Measurements from ENCODE around the gene ISCA1.
"Not testable (repeated sequence)": the region's sequence is repeated elsewhere in the genome, so short reads cannot be mapped to it uniquely, and the experiment has no call there.

Gene ISCA1

DNA sequence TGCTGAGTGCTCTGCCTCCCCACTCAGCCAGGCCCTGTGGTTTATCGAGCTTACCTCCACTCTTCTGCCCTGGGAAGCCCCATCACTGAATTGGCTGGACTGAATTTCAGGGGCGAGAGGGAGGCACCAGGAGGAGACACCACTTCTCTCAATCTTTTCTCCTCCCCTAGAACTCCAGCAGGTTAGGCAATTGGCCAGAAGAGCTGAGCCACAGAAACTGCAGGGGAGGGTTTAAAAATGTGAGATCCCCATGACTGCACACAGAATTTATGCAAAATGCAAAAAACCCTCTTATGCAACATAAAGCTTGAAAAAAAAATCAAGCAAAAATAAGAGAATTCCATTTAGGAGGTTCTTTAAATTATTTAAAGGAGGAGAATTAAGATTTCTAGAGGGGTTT, 42.0 kb upstream of the ISCA1 start:
- in situ Hi-C loops (cut with MboI; ENCODE audit: low sequenced_read_pairs, unreplicated experiment): no loop called here
- peak; percentile 27 for DNase-seq (ENCODE audit: low spot score)
- TF ChIP-seq, protein P1, sequence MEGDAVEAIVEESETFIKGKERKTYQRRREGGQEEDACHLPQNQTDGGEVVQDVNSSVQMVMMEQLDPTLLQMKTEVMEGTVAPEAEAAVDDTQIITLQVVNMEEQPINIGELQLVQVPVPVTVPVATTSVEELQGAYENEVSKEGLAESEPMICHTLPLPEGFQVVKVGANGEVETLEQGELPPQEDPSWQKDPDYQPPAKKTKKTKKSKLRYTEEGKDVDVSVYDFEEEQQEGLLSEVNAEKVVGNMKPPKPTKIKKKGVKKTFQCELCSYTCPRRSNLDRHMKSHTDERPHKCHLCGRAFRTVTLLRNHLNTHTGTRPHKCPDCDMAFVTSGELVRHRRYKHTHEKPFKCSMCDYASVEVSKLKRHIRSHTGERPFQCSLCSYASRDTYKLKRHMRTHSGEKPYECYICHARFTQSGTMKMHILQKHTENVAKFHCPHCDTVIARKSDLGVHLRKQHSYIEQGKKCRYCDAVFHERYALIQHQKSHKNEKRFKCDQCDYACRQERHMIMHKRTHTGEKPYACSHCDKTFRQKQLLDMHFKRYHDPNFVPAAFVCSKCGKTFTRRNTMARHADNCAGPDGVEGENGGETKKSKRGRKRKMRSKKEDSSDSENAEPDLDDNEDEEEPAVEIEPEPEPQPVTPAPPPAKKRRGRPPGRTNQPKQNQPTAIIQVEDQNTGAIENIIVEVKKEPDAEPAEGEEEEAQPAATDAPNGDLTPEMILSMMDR (IDR thresholded peaks at IDR 0.05; ENCODE audit: borderline replicate concordance, control extremely low read depth, extremely low read depth, insufficient read depth, missing control alignments): no peak

DNA sequence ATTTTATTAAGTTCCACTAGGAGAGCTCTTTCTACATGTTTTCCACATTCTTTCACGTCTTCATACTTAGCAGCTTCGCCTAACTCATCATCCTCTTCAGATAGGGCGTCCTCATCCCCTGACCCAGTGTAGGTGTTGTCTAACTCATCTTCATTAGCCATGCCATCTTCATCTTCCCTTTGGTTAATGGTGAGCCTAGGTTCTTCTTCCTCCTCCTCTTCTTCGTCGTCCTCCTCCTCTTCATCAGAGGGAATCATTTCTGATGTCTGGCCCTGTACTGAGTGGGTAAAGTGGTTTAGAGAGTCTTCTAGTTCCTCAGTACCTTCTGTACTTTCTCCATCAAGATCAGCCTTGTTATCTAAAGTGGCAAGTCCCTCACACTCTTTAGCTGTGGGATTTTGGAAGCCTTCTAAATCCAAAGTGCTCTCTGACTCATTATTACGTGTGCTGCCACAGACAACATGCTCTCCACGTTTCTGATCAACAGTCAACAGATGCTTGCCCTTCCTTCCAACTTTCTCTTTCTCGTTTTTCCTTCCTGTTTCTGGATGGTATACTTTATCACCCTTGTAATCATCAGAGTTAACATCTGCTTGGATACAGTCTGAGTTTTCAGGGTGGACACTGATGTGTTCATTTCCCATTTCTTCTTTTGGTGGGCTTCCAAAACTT, 40.8 kb upstream of the ISCA1 start:
- TF ChIP-seq, protein P1 (IDR thresholded peaks at IDR 0.05; ENCODE audit: borderline replicate concordance, control extremely low read depth, extremely low read depth, insufficient read depth, missing control alignments): no peak
- in situ Hi-C loops (cut with MboI; ENCODE audit: low sequenced_read_pairs, unreplicated experiment): no loop called here
- no peak for DNase-seq (ENCODE audit: low spot score)

DNA sequence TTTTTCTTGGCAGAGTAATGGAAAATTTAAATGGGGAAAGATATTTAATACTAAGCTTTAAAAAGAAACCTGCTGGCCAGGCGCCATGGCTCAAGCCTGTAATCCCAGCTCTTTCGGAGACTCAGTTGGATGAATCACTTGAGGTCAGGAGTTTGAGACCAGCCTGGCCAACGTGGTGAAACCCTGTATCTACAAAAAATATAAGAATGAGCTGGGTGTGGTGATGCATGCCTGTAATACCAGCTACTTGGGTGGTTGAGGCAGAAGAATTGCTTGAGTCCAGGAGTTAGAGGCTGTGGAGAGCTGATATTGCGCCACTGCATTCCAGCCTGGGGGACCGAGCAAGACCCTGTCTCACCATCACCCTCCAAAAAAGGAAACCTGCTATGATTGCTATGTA, 39.0 kb upstream of the ISCA1 start:
- in situ Hi-C loops (cut with MboI; ENCODE audit: low sequenced_read_pairs, unreplicated experiment): no loop called here
- no peak for DNase-seq (ENCODE audit: low spot score)
- TF ChIP-seq, protein P1 (IDR thresholded peaks at IDR 0.05; ENCODE audit: borderline replicate concordance, control extremely low read depth, extremely low read depth, insufficient read depth, missing control alignments): no peak

DNA sequence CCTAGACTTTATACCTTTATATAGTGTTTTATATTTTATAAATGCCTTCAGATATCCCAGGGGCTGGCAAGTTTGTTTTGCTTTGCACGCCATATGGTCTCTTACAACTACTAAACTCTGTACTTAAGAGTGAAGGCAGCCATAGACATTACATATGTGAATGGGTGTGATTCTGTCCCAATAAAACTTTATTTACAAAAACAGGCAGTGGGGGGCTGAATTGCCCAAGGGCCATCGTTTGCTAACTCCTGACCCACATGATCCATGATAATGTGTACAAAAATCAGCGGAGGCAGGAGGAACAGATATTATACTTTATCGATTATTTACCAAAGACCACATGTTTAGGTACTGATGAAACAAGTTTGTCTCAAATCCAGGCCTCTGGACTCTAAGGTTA, 35.8 kb upstream of the ISCA1 start:
- no peak for DNase-seq (ENCODE audit: low spot score)
- TF ChIP-seq, protein P1 (IDR thresholded peaks at IDR 0.05; ENCODE audit: borderline replicate concordance, control extremely low read depth, extremely low read depth, insufficient read depth, missing control alignments): no peak
- in situ Hi-C loops (cut with MboI; ENCODE audit: low sequenced_read_pairs, unreplicated experiment): no loop called here

DNA sequence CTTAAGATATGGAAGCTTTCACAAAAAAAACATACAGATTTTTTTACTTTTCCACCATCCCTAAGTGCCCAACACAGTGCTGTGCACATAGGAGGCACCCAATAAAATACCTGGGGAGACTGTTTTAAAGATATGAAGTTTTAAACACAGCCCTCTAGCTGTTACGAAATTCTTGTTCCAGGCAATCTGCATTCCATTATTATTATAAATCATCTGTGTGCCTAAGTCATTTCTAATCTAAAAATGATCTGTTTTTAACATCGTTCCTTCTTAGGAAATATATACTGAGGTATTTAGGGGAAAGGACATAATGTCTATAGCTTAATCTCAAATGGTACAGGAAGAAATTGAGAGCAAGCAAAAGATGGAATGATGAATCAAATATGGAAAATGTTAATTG, 32.7 kb upstream of the ISCA1 start:
- in situ Hi-C loops (cut with MboI; ENCODE audit: low sequenced_read_pairs, unreplicated experiment): no loop called here
- DNase-seq (ENCODE audit: low spot score): no peak
- TF ChIP-seq, protein P1 (IDR thresholded peaks at IDR 0.05; ENCODE audit: borderline replicate concordance, control extremely low read depth, extremely low read depth, insufficient read depth, missing control alignments): no peak

DNA sequence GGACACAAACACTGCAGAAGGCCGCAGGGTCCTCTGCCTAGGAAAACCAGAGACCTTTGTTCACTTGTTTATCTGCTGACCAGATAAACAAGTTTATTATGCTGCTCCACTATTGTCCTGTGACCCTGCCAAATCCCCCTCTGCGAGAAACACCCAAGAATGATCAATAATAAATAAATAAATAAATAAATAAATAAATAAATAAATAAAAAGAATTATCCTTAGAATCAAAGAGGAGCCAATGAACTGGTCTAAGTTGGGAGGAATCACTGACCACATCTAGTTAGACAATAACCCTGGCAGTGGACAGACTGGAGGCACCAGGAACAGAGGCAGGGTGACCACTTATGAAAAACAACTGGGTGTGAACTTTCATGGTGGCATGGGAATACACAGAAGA, 30.6 kb upstream of the ISCA1 start:
- in situ Hi-C loops (cut with MboI; ENCODE audit: low sequenced_read_pairs, unreplicated experiment); DNase-seq (ENCODE audit: low spot score): not testable (repeated sequence)

DNA sequence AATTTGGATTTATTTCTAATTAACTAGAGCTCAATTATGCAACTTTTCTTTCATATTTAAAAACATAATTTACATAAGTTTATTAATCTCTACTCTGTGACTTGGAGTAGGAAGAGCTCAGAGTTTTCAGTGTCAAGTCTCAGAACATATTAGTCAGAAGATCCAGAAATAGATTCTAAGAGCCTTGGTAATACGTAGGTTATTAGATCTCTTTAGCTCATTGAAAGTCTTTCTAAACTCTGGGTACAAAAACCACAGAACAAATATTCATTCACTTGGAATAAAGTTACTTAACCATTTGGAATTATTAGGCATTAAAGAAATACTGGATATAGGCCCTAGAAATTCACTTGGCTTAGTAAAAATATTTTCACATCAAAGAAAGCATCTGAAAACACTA, 26.3 kb upstream of the ISCA1 start:
- TF ChIP-seq, protein P1 (IDR thresholded peaks at IDR 0.05; ENCODE audit: borderline replicate concordance, control extremely low read depth, extremely low read depth, insufficient read depth, missing control alignments): no peak
- no peak for DNase-seq (ENCODE audit: low spot score)
- in situ Hi-C loops (cut with MboI; ENCODE audit: low sequenced_read_pairs, unreplicated experiment): no loop called here
